Stimulated activated CD8-positive, alpha-beta memory T cell treated with anti-CD3 and anti-CD28 coated beads, Interleukin-15, amount 100 ng/mL, for 24 hours (primary cell): ENCODE results near the gene DPY19L2.
"Not testable (repeated sequence)": the region's sequence is repeated elsewhere in the genome, so short reads cannot be mapped to it uniquely, and the experiment has no call there.

Source experiments
- DNase-seq: peaks from one replicate; pipeline ENCODE4 v3.0.0-alpha.2; 2020; ENCODE audit warnings: low read depth

The DPY19L2 gene

DNA sequence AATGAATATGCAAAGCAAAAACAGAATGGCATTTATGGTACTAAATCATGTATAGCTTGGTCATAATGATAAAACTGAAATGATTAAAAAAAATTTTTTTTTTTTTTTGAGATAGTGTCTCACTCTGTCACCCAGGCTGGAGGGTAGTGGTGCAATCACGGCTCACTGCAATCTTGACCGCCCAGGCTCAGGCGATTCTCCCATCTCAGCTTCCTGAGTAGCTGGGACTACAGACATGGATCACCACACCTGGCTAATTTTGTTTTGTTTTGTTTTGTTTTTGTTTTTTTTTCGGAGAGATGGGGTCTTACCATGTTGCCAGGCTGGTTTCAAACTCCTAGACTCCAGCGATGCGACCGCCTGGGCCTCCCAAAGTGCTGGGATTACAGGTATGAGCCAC, 138.7 kb downstream of the DPY19L2 start:
- DNase-seq: not testable (repeated sequence)

DNA sequence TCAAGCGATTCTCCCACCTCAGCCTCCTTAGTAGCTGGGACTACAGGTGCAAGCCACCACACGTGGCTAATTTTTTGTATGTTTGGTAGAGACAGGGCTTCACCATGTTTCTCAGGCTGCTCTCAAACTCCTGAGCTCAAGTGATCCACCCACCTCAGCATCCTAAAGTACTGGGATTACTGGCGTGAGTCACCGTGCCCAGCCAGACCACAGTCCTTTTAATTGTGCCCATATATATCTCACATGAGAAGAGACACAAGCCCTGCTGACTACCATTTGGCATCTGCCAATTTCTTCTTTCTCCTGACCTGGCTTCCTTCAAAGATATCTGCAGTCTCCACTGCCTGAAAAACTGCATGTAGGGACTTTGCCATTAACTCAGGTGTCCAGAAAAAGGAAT, 142.5 kb downstream of the DPY19L2 start:
- no peak for DNase-seq

DNA sequence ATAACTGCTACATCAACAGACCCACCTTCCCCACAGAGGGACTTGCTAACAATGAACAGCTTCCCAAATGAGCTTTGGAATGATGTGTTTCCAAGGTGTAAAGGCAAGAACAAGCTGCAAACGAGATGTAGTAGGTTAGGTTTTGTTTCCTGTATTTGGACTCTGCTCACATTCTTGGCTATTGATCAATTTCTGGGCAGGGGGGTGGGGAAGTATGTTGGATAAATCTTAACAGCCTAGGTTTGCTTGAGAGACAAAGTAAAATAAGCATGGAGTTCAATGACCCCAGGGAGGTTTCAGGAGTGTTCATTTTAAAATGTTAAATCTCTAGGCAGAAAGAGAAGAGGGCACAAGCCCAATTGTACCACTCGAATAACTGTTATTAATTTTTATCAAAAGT, 146.6 kb downstream of the DPY19L2 start:
- no peak for DNase-seq
